ENCODE results near the gene SHFL.

The SHFL gene

DNA sequence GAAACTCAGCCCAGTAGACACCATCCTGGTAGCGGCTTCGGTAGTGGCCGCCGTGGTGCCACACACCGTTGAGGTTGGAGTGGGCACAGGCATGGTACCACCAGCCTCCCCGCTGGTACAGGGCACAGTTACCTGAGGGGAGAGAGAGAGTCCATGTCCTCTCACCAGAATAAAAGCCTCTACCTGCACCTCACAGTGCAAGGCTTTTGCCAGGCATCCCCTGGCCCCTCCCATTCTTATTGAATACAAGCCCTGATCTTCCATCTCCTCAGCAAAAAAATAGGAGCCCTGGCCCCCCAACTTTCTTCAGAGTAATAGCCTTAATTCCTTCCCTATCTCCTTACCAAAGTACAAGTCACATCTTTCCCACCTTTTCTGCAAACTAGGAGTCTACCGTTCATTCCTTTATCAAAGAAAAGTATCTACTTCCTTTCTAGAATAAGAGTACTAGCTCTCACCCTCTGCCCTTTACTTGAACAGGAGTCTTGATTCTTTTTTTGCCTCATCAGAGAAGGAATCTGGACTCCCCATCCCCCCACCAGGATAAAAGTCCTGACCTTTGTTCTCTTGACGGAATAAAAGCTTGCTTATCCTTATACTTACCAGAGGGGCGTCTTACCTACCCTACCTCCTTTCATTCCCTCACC, 6.7 kb downstream of the SHFL start:
- Histone ChIP-seq H3K27ac (no peak overlapping the region), H3K4me3 (no peak overlapping the region), H3K4me1 (peaks cover 0 to 15% (median 8%) of the 10 kb centered on the region in 4 donors), H3K27me3 (no peaks in the 10 kb centered on the region), H3K36me3 (peaks cover 0 to 48% (median 31%) of the 10 kb centered on the region in 3 donors), H3K9me3 (no peaks in the 10 kb centered on the region)
- TF ChIP-seq, protein P1, sequence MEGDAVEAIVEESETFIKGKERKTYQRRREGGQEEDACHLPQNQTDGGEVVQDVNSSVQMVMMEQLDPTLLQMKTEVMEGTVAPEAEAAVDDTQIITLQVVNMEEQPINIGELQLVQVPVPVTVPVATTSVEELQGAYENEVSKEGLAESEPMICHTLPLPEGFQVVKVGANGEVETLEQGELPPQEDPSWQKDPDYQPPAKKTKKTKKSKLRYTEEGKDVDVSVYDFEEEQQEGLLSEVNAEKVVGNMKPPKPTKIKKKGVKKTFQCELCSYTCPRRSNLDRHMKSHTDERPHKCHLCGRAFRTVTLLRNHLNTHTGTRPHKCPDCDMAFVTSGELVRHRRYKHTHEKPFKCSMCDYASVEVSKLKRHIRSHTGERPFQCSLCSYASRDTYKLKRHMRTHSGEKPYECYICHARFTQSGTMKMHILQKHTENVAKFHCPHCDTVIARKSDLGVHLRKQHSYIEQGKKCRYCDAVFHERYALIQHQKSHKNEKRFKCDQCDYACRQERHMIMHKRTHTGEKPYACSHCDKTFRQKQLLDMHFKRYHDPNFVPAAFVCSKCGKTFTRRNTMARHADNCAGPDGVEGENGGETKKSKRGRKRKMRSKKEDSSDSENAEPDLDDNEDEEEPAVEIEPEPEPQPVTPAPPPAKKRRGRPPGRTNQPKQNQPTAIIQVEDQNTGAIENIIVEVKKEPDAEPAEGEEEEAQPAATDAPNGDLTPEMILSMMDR (IDR thresholded peaks at IDR 0.05): no peak
- intact Hi-C loops (cut with DNase I; ENCODE audit: low total_unique reads): no loop called here
- no peak for DNase-seq

DNA sequence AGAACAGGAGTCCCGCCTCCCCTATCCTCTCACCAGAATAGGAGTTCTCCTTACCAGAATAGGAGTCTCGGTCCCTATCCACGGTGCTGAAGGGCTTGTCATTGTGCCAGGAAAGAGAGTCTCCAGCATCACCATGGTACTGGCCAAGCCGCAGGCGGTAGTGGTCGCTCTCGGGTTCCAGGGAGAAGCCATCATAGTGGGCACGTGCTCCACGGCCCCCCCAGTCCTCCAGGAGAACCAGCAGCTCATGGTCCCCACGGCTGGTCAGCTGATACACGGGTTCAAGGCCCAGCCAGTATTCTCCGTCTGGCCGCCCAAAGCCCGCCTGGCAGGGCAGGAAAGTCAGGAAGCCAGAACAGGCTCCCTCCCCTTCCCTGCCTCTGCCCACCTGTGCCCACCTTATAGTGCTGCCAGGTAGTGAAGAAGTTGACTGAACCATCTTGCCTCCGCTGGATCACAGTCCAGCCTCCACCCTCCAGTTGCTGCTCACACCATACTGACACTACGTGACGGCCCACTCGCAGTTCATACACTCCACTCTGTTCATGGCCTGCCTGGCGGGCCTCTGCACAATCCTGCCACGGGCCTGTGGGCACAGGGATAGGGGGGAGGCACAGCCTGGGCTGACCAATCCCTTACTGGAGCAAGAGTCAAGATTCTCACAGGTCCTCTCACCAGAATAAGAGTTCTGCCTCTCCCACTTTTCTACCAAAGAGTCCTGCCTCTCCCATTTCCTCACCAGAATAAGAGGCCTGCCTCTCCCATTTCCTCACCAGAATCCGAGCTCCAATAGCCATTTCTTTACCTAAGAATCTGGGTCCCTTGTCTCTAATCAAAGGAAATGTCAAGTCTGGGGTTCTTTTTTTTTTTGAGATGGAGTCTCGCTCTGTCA, 7.4 kb downstream of the SHFL start:
- no peak overlapping the region for H3K4me3 ChIP-seq
- no peak overlapping the region for H3K27ac ChIP-seq
- intact Hi-C loops (cut with DNase I; ENCODE audit: low total_unique reads): no loop called here
- H3K27me3 ChIP-seq: no peaks in the 10 kb centered on the region
- TF ChIP-seq, protein P1 (IDR thresholded peaks at IDR 0.05): no peak
- H3K9me3 ChIP-seq: no peaks in the 10 kb centered on the region
- peaks cover 0 to 48% (median 31%) of the 10 kb centered on the region in 3 donors for H3K36me3 ChIP-seq
- peaks cover 0 to 15% (median 8%) of the 10 kb centered on the region in 4 donors for H3K4me1 ChIP-seq
- DNase-seq: no peak

DNA sequence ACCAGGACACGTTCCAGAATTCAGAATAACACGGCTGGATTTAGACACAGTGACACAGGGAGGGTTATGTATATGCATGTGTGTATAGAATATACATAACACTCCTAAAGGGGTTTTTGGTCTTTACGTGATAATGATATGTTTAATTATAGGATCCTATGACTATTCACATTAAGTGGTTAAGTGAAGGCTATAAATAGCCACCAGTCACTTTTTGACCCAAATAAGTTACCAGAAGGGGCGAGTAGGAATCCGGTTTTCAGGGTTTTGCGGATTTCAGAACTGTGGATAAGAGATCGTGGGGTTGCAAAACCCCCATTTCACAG, 9.5 kb downstream of the SHFL start:
- DNase-seq: no peak
- H3K27me3 ChIP-seq: no peaks in the 10 kb centered on the region
- H3K27ac ChIP-seq: peak overlapping the region; percentile 56 to 61
- intact Hi-C loops (cut with DNase I; ENCODE audit: low total_unique reads): no loop called here
- peaks cover 0 to 31% (median 22%) of the 10 kb centered on the region in 3 donors for H3K36me3 ChIP-seq
- no peaks in the 10 kb centered on the region for H3K9me3 ChIP-seq
- TF ChIP-seq, protein P1 (IDR thresholded peaks at IDR 0.05): no peak
- peaks cover 0 to 17% (median 8%) of the 10 kb centered on the region in 4 donors for H3K4me1 ChIP-seq
- peak overlapping the region; percentile 49 to 60 for H3K4me3 ChIP-seq

DNA sequence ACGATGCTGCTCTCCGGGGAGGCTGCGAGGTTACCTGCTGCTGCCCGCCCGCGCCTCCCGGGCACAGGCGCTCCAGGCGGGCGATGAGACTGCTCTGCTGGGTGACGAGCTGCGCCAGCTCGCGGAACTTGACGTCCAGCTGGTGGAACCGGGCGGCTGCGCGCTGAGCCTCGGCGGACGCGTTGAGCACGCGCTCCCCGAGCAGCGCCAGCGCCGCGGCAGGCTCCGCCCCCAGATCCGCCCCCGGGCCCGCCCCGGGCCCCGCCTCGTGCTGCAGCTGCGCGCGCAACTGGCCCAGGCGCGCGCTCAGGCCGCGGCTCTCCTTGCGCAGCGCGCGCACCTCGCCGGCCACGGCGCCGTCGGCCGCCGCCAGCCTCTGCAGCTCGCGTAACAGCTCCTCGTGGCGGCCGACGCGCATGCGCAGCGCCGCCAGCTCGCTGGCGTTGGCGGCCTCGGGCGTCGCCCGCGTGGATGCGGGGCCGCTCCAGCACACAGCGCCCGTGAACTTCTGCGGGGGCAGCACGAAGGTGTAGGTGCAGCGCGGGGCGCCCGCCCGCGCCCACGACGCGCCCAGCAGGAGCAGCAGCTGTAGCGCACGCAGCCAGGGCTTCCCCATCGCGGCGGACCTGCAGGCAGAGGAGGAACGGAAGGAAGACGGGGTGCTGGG, 10.0 kb downstream of the SHFL start:
- intact Hi-C loops (cut with DNase I; ENCODE audit: low total_unique reads): no loop called here
- H3K9me3 ChIP-seq: no peaks in the 10 kb centered on the region
- peak overlapping the region; percentile 49 to 60 for H3K4me3 ChIP-seq
- peak; percentile 80 to 92 for DNase-seq
- H3K27ac ChIP-seq: peak overlapping the region; percentile 56 to 61
- peaks cover 0 to 17% (median 8%) of the 10 kb centered on the region in 4 donors for H3K4me1 ChIP-seq
- TF ChIP-seq, protein P1 (IDR thresholded peaks at IDR 0.05): no peak
- no peaks in the 10 kb centered on the region for H3K27me3 ChIP-seq
- H3K36me3 ChIP-seq: peaks cover 0 to 26% (median 19%) of the 10 kb centered on the region in 3 donors

DNA sequence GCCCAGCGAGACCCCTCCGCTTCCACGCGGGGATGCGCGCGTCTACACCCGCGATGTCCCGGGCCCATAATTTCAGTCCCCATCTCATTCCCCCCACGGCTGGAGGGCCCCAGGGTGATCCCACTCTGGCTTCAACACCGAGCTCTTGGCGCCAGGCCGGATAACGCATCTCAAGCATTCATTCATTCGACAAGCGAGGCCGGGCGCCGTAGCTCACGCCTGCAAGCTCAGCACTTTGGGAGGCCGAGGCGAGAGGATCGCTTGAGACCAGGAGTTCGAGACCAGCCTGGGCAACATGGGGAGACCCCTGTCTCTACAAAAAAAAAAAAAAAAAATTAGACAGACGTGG, 10.5 kb downstream of the SHFL start:
- H3K4me3 ChIP-seq: peak overlapping the region; percentile 49 to 60

More for the DNA sequence above, 10.5 kb downstream of the SHFL start:
- Histone ChIP-seq H3K4me1 (peaks cover 0 to 17% (median 8%) of the 10 kb centered on the region in 4 donors), H3K27me3 (no peaks in the 10 kb centered on the region), H3K9me3 (no peaks in the 10 kb centered on the region), H3K36me3 (peaks cover 0 to 20% (median 15%) of the 10 kb centered on the region in 3 donors), H3K27ac (peak overlapping the region; percentile 44 to 47)
- peak in 1 of 2 donors; percentile 74 for DNase-seq
- TF ChIP-seq, protein P1 (IDR thresholded peaks at IDR 0.05): no peak
- intact Hi-C loops (cut with DNase I; ENCODE audit: low total_unique reads): no loop called here
